HG02588 (cell line): ENCODE results near the gene SLC24A4.

Experiments used
- ATAC-seq: cut with Tn5 transposase; IDR thresholded peaks from one replicate; pipeline ENCODE4 v1.9.1; 2021; ENCODE audit warnings: mild to moderate bottlenecking, moderate library complexity; ENCODE audit not compliant: unreplicated experiment

Gene SLC24A4

DNA sequence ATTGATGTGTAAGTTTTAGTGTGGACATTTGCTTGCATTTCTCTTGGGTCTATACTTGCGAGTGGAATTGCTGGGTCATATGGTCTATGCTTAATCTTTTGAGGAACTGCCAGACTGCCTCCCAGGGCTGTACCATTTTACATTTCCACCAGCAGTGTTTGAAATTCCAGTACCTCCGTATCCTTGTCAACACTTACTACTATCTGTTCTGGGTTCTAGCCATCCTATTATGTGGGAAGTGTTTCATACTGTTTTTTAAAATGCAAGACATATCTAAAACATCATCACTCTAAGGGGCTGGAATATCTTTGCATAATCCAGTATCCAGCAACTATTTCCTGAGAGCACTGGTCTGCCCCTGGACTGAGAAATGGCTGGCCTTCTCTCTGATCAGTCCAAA lies 110.4 kb downstream of the SLC24A4 start:
- ATAC-seq: no peak

GRCh38 chr14:92435154-92435553 lies 112.2 kb downstream of the SLC24A4 start:
- no peak for ATAC-seq

- no peak for ATAC-seq
Measured at GRCh38 chr14:92436115-92436776, 113.3 kb downstream of the SLC24A4 start.

DNA sequence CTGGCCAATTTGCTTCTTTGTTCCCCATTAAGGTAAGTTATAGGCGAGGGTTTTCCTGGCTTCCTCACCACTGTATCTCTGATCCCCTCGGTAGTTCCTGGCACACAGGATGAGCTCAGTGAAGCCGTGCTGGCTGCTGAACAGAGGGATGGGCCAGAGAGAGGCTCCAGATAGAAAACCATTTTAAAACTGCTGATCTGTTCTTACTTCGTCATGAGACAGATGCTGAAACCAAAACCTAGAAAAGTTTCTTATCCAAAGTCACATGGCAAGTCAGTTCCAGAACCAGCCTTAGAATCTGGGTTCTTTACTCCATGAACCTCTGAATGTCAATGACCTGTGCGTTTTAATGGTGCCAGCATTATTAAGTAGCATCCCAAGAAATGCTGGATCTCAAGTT lies 114.3 kb downstream of the SLC24A4 start:
- ATAC-seq: no peak

DNA sequence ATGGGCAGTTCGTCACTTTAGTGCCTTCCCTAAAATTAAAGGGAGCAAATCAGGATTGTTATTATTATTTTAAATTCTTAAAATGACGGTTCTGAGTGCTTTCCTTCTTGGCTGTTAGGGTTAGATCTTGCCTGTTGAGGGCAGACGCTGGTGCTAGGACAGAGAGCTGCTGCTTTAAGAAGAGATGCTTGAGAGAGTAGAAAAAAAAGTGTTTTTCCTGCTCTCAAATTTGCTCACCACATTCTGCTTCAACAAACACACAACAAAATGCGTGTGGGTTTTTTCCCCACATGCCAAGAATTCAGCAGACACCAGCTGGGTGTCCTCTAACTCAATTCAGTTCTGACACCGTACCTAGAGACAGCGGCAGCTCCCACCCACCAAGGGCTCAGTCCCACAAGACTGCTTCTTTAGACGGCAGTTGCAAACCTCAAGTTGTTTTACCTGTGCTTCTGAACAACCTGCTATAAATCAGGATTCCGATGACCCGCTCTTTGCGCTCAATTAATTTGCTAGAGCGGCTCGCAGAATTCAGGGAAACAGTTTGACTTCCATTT lies 114.8 kb downstream of the SLC24A4 start:
- ATAC-seq: no peak

GRCh38 chr14:92439537-92440344 lies 116.8 kb downstream of the SLC24A4 start:
- ATAC-seq: no peak

DNA sequence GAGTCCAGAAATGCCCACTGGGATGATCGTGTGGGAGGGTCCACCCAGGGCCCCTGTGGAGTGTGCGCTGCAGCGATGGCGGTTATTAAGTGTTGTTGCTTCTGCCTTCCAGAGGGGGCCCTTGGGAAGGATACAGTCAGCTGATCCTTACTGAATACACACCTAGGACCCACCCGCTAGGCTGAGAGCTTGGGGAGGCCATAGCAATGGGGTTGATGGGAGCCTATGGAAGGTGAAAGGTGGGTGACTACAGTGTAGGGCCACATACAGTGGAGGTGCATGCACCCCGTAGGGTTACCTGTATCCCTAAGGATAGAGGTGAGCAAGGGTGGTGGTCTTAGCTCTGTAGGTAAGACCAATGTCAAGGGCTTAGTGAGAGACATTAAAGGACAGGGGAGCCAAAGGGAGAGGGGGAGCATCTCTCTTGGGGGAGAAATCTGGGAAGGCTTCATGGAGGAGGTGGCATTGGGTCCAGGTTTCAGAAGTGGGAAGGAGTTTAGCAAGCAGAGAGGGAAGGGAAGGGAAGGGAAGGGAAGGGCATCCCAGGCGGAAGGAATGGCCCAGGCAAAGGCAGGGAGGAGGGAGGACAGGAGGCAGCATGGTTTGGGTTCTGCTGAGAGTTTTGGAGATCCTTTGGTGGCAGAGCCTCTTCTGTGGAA lies 117.5 kb downstream of the SLC24A4 start:
- ATAC-seq: no peak

GRCh38 chr14:92441751-92442504 lies 119.0 kb downstream of the SLC24A4 start:
- no peak for ATAC-seq

- no peak for ATAC-seq
Measured at GRCh38 chr14:92443167-92443566, 120.2 kb downstream of the SLC24A4 start.

DNA sequence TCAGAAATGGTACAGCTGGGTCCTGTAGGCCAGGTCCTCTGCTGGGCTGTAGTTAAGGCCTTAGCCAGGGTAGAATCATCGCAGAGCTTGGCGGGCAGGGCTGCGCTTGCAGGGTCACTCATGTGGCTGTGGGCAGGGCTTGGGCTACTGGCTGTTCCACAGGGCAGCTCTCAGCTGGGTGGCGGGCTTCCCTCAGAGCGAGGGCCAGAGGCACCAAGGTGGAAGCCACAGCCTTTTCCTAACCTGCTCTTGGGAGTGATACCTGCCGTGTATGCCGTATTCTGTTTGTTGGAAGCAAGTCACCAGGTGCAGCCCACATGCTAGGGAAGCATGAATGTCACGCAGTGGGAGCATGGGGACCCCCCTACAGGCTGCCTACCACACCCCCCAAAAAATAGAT lies 120.8 kb downstream of the SLC24A4 start:
- ATAC-seq: no peak

DNA sequence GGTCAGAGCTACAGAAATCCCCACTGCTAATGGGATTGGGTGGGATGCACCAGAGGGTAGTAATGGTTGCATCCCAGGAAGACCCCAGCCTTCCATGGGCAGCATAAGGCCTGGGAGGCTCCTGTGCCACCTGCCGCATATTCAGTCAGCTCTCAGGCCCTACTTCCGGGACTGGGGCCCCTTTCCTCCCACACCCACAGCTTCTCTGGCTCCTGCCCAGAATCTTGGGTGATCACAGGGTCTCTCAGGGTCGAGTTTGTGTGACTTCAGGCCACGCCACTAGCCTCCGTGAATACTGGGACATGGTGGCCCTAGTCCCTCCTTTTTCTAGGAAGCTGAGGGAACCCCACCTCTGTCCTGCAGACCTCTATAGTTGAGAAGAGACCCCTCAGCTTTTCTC lies 123.8 kb downstream of the SLC24A4 start:
- ATAC-seq: no peak

DNA sequence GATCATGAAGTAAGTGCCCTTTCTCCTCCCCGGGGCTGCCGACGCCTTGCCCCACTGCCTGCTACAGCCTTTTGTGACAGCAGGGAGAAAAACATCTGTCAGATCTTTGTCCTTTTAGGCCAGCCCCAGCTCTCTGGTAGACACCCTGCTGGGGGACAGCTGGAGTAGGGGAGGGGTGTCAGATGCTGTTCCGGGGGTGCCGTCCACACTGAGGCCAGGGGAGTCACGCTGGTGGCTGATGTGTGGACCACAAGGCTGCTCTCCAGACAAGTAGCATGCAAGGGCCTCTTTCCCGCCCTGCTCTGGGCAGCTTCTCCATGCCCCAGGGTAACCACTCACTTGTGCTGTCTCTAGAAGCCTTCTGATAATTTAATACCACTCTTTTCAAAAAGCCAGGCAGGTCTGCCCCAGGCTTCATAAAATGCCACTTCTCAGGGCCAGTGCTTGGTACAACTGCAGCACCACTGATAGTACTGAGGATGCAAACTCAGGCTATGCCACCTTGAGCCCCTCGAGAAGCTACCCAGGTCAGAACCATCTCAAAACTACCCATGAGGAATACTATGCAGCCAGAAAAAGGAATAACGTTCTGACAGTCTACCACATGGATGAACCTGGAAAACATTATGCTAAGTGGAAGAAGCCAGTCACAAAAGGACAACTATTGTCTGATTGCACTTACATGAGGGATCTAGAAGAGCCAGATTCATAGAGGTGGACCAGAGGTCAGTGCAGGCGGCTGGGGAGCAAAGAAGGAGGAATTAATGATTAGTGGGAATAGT lies 124.6 kb downstream of the SLC24A4 start:
- no peak for ATAC-seq

DNA sequence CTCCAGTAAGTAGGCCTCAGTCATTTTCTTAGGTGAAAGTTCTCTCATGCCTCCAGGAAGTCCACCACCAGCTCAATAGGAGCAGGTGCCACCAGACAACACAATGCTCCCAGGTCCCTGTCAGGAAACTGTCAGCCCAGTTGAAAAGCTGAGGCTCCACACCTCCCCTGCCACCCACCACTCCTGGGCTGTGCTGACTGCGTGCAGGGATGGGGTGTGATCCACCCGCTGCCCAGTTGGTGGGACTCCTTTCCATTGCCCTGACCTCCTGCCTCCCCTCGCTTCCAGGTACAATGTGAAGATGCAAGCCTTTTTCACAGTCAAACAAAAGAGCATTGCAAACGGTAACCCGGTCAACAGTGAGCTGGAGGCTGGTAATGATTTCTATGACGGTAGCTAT lies 125.8 kb downstream of the SLC24A4 start:
- no peak for ATAC-seq

GRCh38 chr14:92449404-92450181 lies 126.6 kb downstream of the SLC24A4 start:
- no peak for ATAC-seq

GRCh38 chr14:92450351-92451070 lies 127.5 kb downstream of the SLC24A4 start:
- no peak for ATAC-seq

GRCh38 chr14:92451245-92451644 lies 128.3 kb downstream of the SLC24A4 start:
- no peak for ATAC-seq

DNA sequence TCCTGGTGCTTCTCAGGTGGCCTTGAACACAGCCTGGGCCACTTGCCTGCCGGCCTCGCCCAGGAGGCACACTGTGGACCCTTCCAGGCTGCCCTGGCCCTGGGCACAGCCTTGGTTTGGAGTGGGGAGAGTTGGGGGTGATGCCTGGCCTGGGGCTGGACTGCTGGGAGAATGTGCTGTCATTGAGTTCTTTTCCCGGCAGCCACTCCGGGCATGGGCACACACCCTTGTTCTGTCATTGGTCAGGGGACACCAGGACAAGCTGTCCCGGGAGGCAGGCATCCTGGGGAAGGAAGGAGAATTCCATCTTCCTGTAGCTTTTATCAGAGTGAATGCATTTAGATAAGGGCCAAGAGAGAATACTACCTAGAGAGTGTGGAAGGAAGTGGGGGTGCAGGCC lies 128.8 kb downstream of the SLC24A4 start:
- ATAC-seq: no peak

GRCh38 chr14:92452471-92452870 lies 129.5 kb downstream of the SLC24A4 start:
- no peak for ATAC-seq

GRCh38 chr14:92453691-92454090 lies 130.7 kb downstream of the SLC24A4 start:
- ATAC-seq: no peak
